A549 (cell line): ENCODE data around the gene TMEM175. TPM values are rescaled to one million over a fixed set of nuclear protein-coding genes. Genes with fewer than 3 reads are reported as not detected.

Experiments
- ATAC-seq, 2 experiments: fragments of 200-7000 bp in 1 of 2; fragments of >200 bp in 1 of 2; cut with Nextera tagmentation in 1 of 2; cut with Tn5 transposase in 1 of 2; 3 replicates each; pipeline versions ENCODE4 v1.8.0 to v1.9.1; 2018 to 2020; ENCODE audit warnings: mild to moderate bottlenecking in 1 of 2, moderate library complexity in 1 of 2
- CTCF ChIA-PET: fragments of 300-600 bp; sonication (Branson Sonifier 250); formaldehyde crosslinking; extraction: SDS; loops from one replicate; lab custom pipeline; 2021; ENCODE audit warnings: antibody characterized with exemption, inconsistent platforms; lab: Yijun Ruan, JAX
- POLR2A ChIA-PET: fragments of 350-600 bp; formaldehyde crosslinking; extraction: SDS; loops from one replicate; lab custom pipeline; 2021; ENCODE audit warnings: antibody characterized with exemption, inconsistent platforms; lab: Yijun Ruan, JAX
- DNase-seq, 2 experiments: peaks; one replicate each; pipeline versions ENCODE4 v3.0.0 to v3.0.0-alpha.2; 2011 to 2016; ENCODE audit warnings: low read depth in 1 of 2, low spot score in 1 of 2
- FAIRE-seq: peaks from 2 replicates; lab custom pipeline; 2011; peaks lifted over from hg19 to GRCh38; lab: Jason Lieb, UNC
- H3K27ac ChIP-seq, 2 experiments: fragments of >200 bp; sonication (Bioruptor Twin); formaldehyde crosslinking; 3 replicates each; pipeline ENCODE4 v1.5.1; 2016 to 2017
- H3K4me1 ChIP-seq: fragments of >200 bp; sonication (Bioruptor Twin); formaldehyde crosslinking; 3 replicates; pipeline ENCODE4 v1.6.1; 2016
- H3K4me2 ChIP-seq: fragments of >200 bp; sonication (Bioruptor Twin); formaldehyde crosslinking; 3 replicates; pipeline ENCODE4 v1.6.1; 2016
- H3K4me3 ChIP-seq: fragments of >200 bp; sonication (Bioruptor Twin); formaldehyde crosslinking; 3 replicates; pipeline ENCODE4 v1.5.1; 2016
- H3K9me3 ChIP-seq: fragments of >200 bp; sonication (Bioruptor Twin); formaldehyde crosslinking; 3 replicates; pipeline ENCODE4 v1.6.1; 2016
- BCL3 ChIP-seq: fragments of >200 bp; sonication (Bioruptor Twin); formaldehyde crosslinking; IDR thresholded peaks from 3 replicates; pipeline ENCODE4 v1.6.1; 2016
- BHLHE40 ChIP-seq: IDR thresholded peaks from 2 replicates; pipeline ENCODE4 v1.6.1; 2012; ENCODE audit warnings: low read depth, low read length, inconsistent platforms
- CBX8 ChIP-seq: fragments of 200-600 bp; sonication (generic); IDR thresholded peaks from 2 replicates; pipeline ENCODE4 v1.6.1; 2016
- EHF ChIP-seq: fragments of 250-450 bp; sonication (Bioruptor Pico); IDR thresholded peaks from 2 replicates; pipeline ENCODE4 v1.5.0; 2020; ENCODE audit warnings: mild to moderate bottlenecking
- ELK1 ChIP-seq: fragments of 150-350 bp; IDR thresholded peaks from 2 replicates; pipeline ENCODE4 v1.6.1; 2014; ENCODE audit warnings: low read depth, mild to moderate bottlenecking, low read length
- ESRRA ChIP-seq: fragments of 150-350 bp; IDR thresholded peaks from 2 replicates; pipeline ENCODE4 v1.6.1; 2014; ENCODE audit warnings: mild to moderate bottlenecking, low read length, borderline replicate concordance
- FOSB ChIP-seq: fragments of 250-450 bp; sonication (Bioruptor Pico); IDR thresholded peaks from 2 replicates; pipeline ENCODE4 v1.5.0; 2020; ENCODE audit warnings: mild to moderate bottlenecking, moderate library complexity
- GATA3 ChIP-seq: IDR thresholded peaks from 2 replicates; pipeline ENCODE4 v1.6.1; 2012; ENCODE audit warnings: borderline replicate concordance
- HOXB5 ChIP-seq: fragments of 250-450 bp; sonication (Bioruptor Pico); IDR thresholded peaks from 2 replicates; pipeline ENCODE4 v1.5.0; 2020; ENCODE audit warnings: mild to moderate bottlenecking, moderate library complexity
- JUNB ChIP-seq: fragments of >200 bp; sonication (Bioruptor Twin); formaldehyde crosslinking; IDR thresholded peaks from 2 replicates; pipeline ENCODE4 v1.6.1; 2016
- NPAS2 ChIP-seq: fragments of 250-450 bp; sonication (Bioruptor Pico); IDR thresholded peaks from 2 replicates; pipeline ENCODE4 v1.8.0; 2022; ENCODE audit warnings: mild to moderate bottlenecking, moderate library complexity, borderline replicate concordance
- NR3C1 ChIP-seq: fragments of >200 bp; sonication (Bioruptor Twin); formaldehyde crosslinking; IDR thresholded peaks from 3 replicates; pipeline ENCODE4 v1.6.1; 2017
- RFX5 ChIP-seq: fragments of 450-650 bp; IDR thresholded peaks from 2 replicates; pipeline ENCODE4 v1.7.1; 2014; ENCODE audit warnings: antibody characterized with exemption, mild to moderate bottlenecking, moderate library complexity
- SREBF2 ChIP-seq: fragments of 450-650 bp; IDR thresholded peaks from 2 replicates; pipeline ENCODE4 v1.6.1; 2014; ENCODE audit warnings: mild to moderate bottlenecking, moderate library complexity
- WGBS: methylation state at CpG from one replicate; pipeline ENCODE4 v1.1.6; 2017; ENCODE audit errors: missing lambda C conversion rate; 5-methylcytosine and 5-hydroxymethylcytosine counted together
- polyA plus RNA-seq, 4 experiments: library from polyadenylated mRNA; depleted of rRNA in 3 of 4; stranded (reverse); fragments of >200 nt; fragmentation: RNase III in 1 of 4; extraction: RNeasy Plus Mini Kit Qiagen cat#74134 plus additional on column Dnase treatment in 1 of 4; gene quantifications; 2 replicates in 3 of 4; 3 replicates in 1 of 4; pipeline ENCODE4 v1.2.3, GENCODE V29; 2011 to 2017

TMEM175 gene
- polyA plus RNA-seq, 2 of the 4 experiments (the other 2 are of a cell fraction), result 15.7 to 19.4 TPM

GRCh38 chr4:1004557-1005485 is 72.6 kb downstream of the TMEM175 start:
- 72% methylated on average over 9 of the region's 25 CpGs for WGBS
- no peak overlapping the region for H3K4me3 ChIP-seq
- POLR2A ChIA-PET, result no interaction called here
- no peak for FAIRE-seq
- no peak for DNase-seq
- CTCF ChIA-PET, result no interaction called here
- no peak overlapping the region for H3K27ac ChIP-seq
- H3K9me3 ChIP-seq, result no peaks in the 10 kb centered on the region
- TF ChIP-seq ELK1 (no peak), JUNB (no peak), CBX8 (no peak), EHF (CRISPR knock-in tag) (no peak), ESRRA (no peak), GATA3 (no peak), RFX5 (no peak), FOSB (CRISPR knock-in tag) (no peak), NPAS2 (CRISPR knock-in tag) (no peak), HOXB5 (CRISPR knock-in tag) (no peak), BHLHE40 (no peak), BCL3 (no peak)
- no peaks in the 10 kb centered on the region for H3K4me1 ChIP-seq
- no peak for ATAC-seq
- no peak overlapping the region for H3K4me2 ChIP-seq

GRCh38 chr4:1006856-1007255 is 74.6 kb downstream of the TMEM175 start:
- ATAC-seq, result no peak
- Histone ChIP-seq H3K4me1 (peaks cover 9% of the 10 kb centered on the region), H3K4me2 (no peak overlapping the region), H3K4me3 (no peak overlapping the region), H3K27ac (no peak overlapping the region), H3K9me3 (no peaks in the 10 kb centered on the region)
- TF ChIP-seq NR3C1 (no peak), RFX5 (no peak), SREBF2 (no peak)
- no peak for DNase-seq
- ChIA-PET CTCF (no interaction called here), POLR2A (no interaction called here)
- no peak for FAIRE-seq
- 68% methylated on average over 5 of the region's 5 CpGs for WGBS

Other genes starting within 250 kb of the TMEM175 start
- 0.05 TPM in 1 of 2 replicates, not detected in the other for gene SLC49A3, start 243.3 kb upstream of the TMEM175 start, polyA plus RNA-seq (2011; rRNA removed)
- gene SLC49A3, start 243.3 kb upstream of the TMEM175 start, polyA plus RNA-seq (2017; fragmentation: RNase III; extraction: RNeasy Plus Mini Kit Qiagen cat#74134 plus additional on column Dnase treatment), result 0.09 to 0.12 TPM (median 0.11 TPM) in 3 replicates
- 21.0 and 21.7 TPM in 2 replicates for gene PCGF3, start 226.6 kb upstream of the TMEM175 start, polyA plus RNA-seq (2011; rRNA removed)
- 14.2 to 17.8 TPM (median 15.9 TPM) in 3 replicates for gene PCGF3, start 226.6 kb upstream of the TMEM175 start, polyA plus RNA-seq (2017; fragmentation: RNase III; extraction: RNeasy Plus Mini Kit Qiagen cat#74134 plus additional on column Dnase treatment)
- 0.08 and 0.19 TPM in 2 replicates for gene CPLX1, start 106.3 kb upstream of the TMEM175 start, polyA plus RNA-seq (2011; rRNA removed)
- 0.14 to 0.57 TPM (median 0.22 TPM) in 3 replicates for gene CPLX1, start 106.3 kb upstream of the TMEM175 start, polyA plus RNA-seq (2017; fragmentation: RNase III; extraction: RNeasy Plus Mini Kit Qiagen cat#74134 plus additional on column Dnase treatment)
- gene GAK, start 144 bp upstream of the TMEM175 start, polyA plus RNA-seq (2011; rRNA removed), result 13.8 and 15.3 TPM in 2 replicates
- 31.5 to 34.3 TPM (median 34.3 TPM) in 3 replicates for gene GAK, start 144 bp upstream of the TMEM175 start, polyA plus RNA-seq (2017; fragmentation: RNase III; extraction: RNeasy Plus Mini Kit Qiagen cat#74134 plus additional on column Dnase treatment)
- gene DGKQ, start 41.1 kb downstream of the TMEM175 start, polyA plus RNA-seq (2011; rRNA removed), result 2.7 and 3.3 TPM in 2 replicates
- gene DGKQ, start 41.1 kb downstream of the TMEM175 start, polyA plus RNA-seq (2017; fragmentation: RNase III; extraction: RNeasy Plus Mini Kit Qiagen cat#74134 plus additional on column Dnase treatment), result 6.2 to 7.8 TPM (median 7.0 TPM) in 3 replicates
- 3.1 and 4.2 TPM in 2 replicates for gene IDUA, start 54.6 kb downstream of the TMEM175 start, polyA plus RNA-seq (2011; rRNA removed)
- gene IDUA, start 54.6 kb downstream of the TMEM175 start, polyA plus RNA-seq (2017; fragmentation: RNase III; extraction: RNeasy Plus Mini Kit Qiagen cat#74134 plus additional on column Dnase treatment), result 13.9 to 19.4 TPM (median 19.2 TPM) in 3 replicates
- 0.09 and 0.23 TPM in 2 replicates for gene SLC26A1, start 60.9 kb downstream of the TMEM175 start, polyA plus RNA-seq (2011; rRNA removed)
- gene SLC26A1, start 60.9 kb downstream of the TMEM175 start, polyA plus RNA-seq (2017; fragmentation: RNase III; extraction: RNeasy Plus Mini Kit Qiagen cat#74134 plus additional on column Dnase treatment), result 0.30 to 0.61 TPM (median 0.50 TPM) in 3 replicates
- 4.7 and 8.3 TPM in 2 replicates for gene FGFRL1, start 79.2 kb downstream of the TMEM175 start, polyA plus RNA-seq (2011; rRNA removed)
- 11.2 to 11.4 TPM (median 11.2 TPM) in 3 replicates for gene FGFRL1, start 79.2 kb downstream of the TMEM175 start, polyA plus RNA-seq (2017; fragmentation: RNase III; extraction: RNeasy Plus Mini Kit Qiagen cat#74134 plus additional on column Dnase treatment)
- gene RNF212, start 181.1 kb downstream of the TMEM175 start, polyA plus RNA-seq (2011; rRNA removed), result 3.0 and 3.6 TPM in 2 replicates
- 2.1 to 3.9 TPM (median 3.0 TPM) in 3 replicates for gene RNF212, start 181.1 kb downstream of the TMEM175 start, polyA plus RNA-seq (2017; fragmentation: RNase III; extraction: RNeasy Plus Mini Kit Qiagen cat#74134 plus additional on column Dnase treatment)
- 0.12 and 0.24 TPM in 2 replicates for gene SPON2, start 240.1 kb downstream of the TMEM175 start, polyA plus RNA-seq (2011; rRNA removed)
- 0.07 to 0.54 TPM (median 0.15 TPM) in 3 replicates for gene SPON2, start 240.1 kb downstream of the TMEM175 start, polyA plus RNA-seq (2017; fragmentation: RNase III; extraction: RNeasy Plus Mini Kit Qiagen cat#74134 plus additional on column Dnase treatment)